K562 (cell line): Measurements from ENCODE around the gene FA2H. TPM values are rescaled to one million over a fixed set of nuclear protein-coding genes. Genes with fewer than 3 reads are reported as not detected.

Source experiments
- ATAC-seq: fragments of 200-7000 bp; cut with Tn5 transposase; 3 replicates; pipeline ENCODE4 v1.9.1; 2020; ENCODE audit warnings: moderate library complexity
- BruUV-seq: library from RNA; stranded (reverse); fragments of 400-500 nt; replicated peaks from 2 replicates; lab custom pipeline; 2021; lab: Mats Ljungman, UMichigan
- CTCF ChIA-PET: fragments of 300-600 bp; formaldehyde crosslinking; extraction: SDS; loops from one replicate; lab custom pipeline; 2021; ENCODE audit warnings: low intra/inter-chr PET ratio; lab: Yijun Ruan, JAX
- POLR2A ChIA-PET: fragments of 300-600, 350-650 bp; sonication (Branson Sonifier 250); formaldehyde crosslinking; extraction: SDS; loops from one replicate; lab custom pipeline; 2021; ENCODE audit warnings: antibody characterized with exemption, inconsistent platforms; lab: Yijun Ruan, JAX
- DNase-seq, 4 experiments: peaks; one replicate each; pipeline versions ENCODE4 v3.0.0 to v3.0.0-alpha.2; 2011 to 2018; ENCODE audit warnings: low spot score in 3 of 4, mixed read lengths in 3 of 4; ENCODE audit errors: extremely low read depth in 1 of 4
- FAIRE-seq: peaks from 2 replicates; lab custom pipeline; 2011; peaks lifted over from hg19 to GRCh38; lab: Jason Lieb, UNC
- H2AFZ ChIP-seq: 2 replicates; pipeline ENCODE4 v1.6.0; 2011; ENCODE audit warnings: low read depth, low read length, control low read depth, inconsistent platforms
- H3K27ac ChIP-seq: fragments of 200-600 bp; 3 replicates; pipeline ENCODE4 v1.8.0; 2011; ENCODE audit warnings: low read depth, mild to moderate bottlenecking, control low read depth, inconsistent platforms, low read length, moderate library complexity, mixed read lengths; ENCODE audit errors: extremely low read depth
- H3K27me3 ChIP-seq, 2 experiments: fragments of 300-600 bp in 1 of 2; 2 replicates in 1 of 2; 3 replicates in 1 of 2; pipeline versions ENCODE4 v1.6.0 to v1.8.0; 2011; ENCODE audit warnings: inconsistent platforms in 2 of 2, low read length in 2 of 2, mild to moderate bottlenecking in 1 of 2, mixed read lengths in 1 of 2, moderate library complexity in 1 of 2; ENCODE audit not compliant: control insufficient read depth in 2 of 2, insufficient read depth in 2 of 2
- H3K36me3 ChIP-seq: fragments of 300-600 bp; 3 replicates; pipeline ENCODE4 v1.8.0; 2011; ENCODE audit warnings: mild to moderate bottlenecking, low read length, inconsistent platforms; ENCODE audit not compliant: control insufficient read depth, insufficient read depth
- H3K4me1 ChIP-seq, 2 experiments: fragments of 200-600 bp in 1 of 2; replicated peaks in 1 of 2; 2 replicates in 1 of 2; 3 replicates in 1 of 2; pipeline versions ENCODE4 v1.5.1 to v1.8.0; 2011; ENCODE audit warnings: inconsistent platforms in 2 of 2, low read length in 2 of 2, mild to moderate bottlenecking in 1 of 2, mixed read lengths in 1 of 2, moderate library complexity in 1 of 2; ENCODE audit not compliant: control insufficient read depth in 2 of 2, insufficient read depth in 2 of 2
- H3K4me2 ChIP-seq: 2 replicates; pipeline ENCODE4 v1.6.1; 2011; ENCODE audit warnings: low read length, control low read depth, inconsistent platforms, mixed read lengths; ENCODE audit not compliant: insufficient read depth
- H3K4me3 ChIP-seq: fragments of 200-600 bp; sonication (generic), shearing (Covaris generic); 2 replicates; pipeline ENCODE4 v1.5.1; 2016; ENCODE audit warnings: control low read depth, inconsistent platforms
- H3K79me2 ChIP-seq: fragments of 200-600 bp; 3 replicates; pipeline ENCODE4 v1.8.0; 2011; ENCODE audit warnings: low read length, inconsistent platforms; ENCODE audit not compliant: control insufficient read depth, insufficient read depth
- H3K9ac ChIP-seq, 2 experiments: 2 replicates each; pipeline versions ENCODE4 v1.6.0 to v1.6.1; 2011; ENCODE audit warnings: low read depth in 2 of 2, low read length in 2 of 2, control low read depth in 1 of 2, inconsistent platforms in 1 of 2, mild to moderate bottlenecking in 1 of 2, mixed read lengths in 1 of 2; ENCODE audit not compliant: insufficient read depth in 1 of 2
- H3K9me1 ChIP-seq: one replicate; pipeline ENCODE4 v1.6.0; 2011; ENCODE audit warnings: inconsistent platforms, mild to moderate bottlenecking, low read length, moderate library complexity; ENCODE audit not compliant: control insufficient read depth, insufficient read depth
- H3K9me3 ChIP-seq: replicated peaks from 2 replicates; pipeline ENCODE4 v1.5.1; 2011; ENCODE audit warnings: low read depth, low read length, inconsistent platforms; ENCODE audit not compliant: control insufficient read depth, insufficient read depth
- H4K20me1 ChIP-seq: replicated peaks from 2 replicates; pipeline ENCODE4 v1.6.1; 2011; ENCODE audit warnings: low read length, inconsistent platforms, mixed read lengths; ENCODE audit not compliant: control insufficient read depth, insufficient read depth
- CBX1 ChIP-seq: sonication (generic); IDR thresholded peaks from 2 replicates; pipeline ENCODE4 v1.6.1; 2016; ENCODE audit warnings: antibody characterized with exemption, low read depth, mild to moderate bottlenecking
- CC2D1A ChIP-seq: fragments of 450-650 bp; IDR thresholded peaks from 2 replicates; pipeline ENCODE4 v1.6.1; 2017; ENCODE audit warnings: mild to moderate bottlenecking
- CREBBP ChIP-seq: IDR thresholded peaks from one replicate; pipeline ENCODE4 v1.6.1; 2012; ENCODE audit warnings: low read depth, mild to moderate bottlenecking, control low read depth, inconsistent platforms, low read length
- FOS ChIP-seq: IDR thresholded peaks from 3 replicates; pipeline ENCODE4 v1.6.1; 2011; ENCODE audit not compliant: insufficient read length; ENCODE audit errors: extremely low read depth
- HBP1 ChIP-seq: fragments of 450-650 bp; formaldehyde crosslinking; IDR thresholded peaks from 2 replicates; pipeline ENCODE4 v1.4.0; 2022; ENCODE audit warnings: missing genetic modification characterization
- HSF4 ChIP-seq: fragments of 250-450 bp; sonication (Bioruptor Pico); IDR thresholded peaks from 2 replicates; pipeline ENCODE4 v2.1.2; 2022; ENCODE audit warnings: mild to moderate bottlenecking, moderate library complexity, borderline replicate concordance
- KAT8 ChIP-seq: fragments of 450-650 bp; IDR thresholded peaks from 2 replicates; pipeline ENCODE4 v1.6.1; 2016; ENCODE audit warnings: low read depth, mild to moderate bottlenecking
- LEF1 ChIP-seq: fragments of 450-650 bp; IDR thresholded peaks from 2 replicates; pipeline ENCODE4 v1.6.1; 2016; ENCODE audit warnings: mild to moderate bottlenecking
- MECOM ChIP-seq: fragments of 250-450 bp; sonication (Bioruptor Pico); IDR thresholded peaks from 2 replicates; pipeline ENCODE4 v1.8.0; 2022; ENCODE audit warnings: inconsistent platforms
- NR1H2 ChIP-seq: sonication (generic); formaldehyde crosslinking; IDR thresholded peaks from 2 replicates; pipeline ENCODE4 v1.4.0; 2020; ENCODE audit warnings: mild to moderate bottlenecking, missing genetic modification reagents
- REST ChIP-seq, 2 experiments: fragments of 450-650 bp; formaldehyde crosslinking in 1 of 2; IDR thresholded peaks; 2 replicates each; pipeline versions ENCODE4 v1.4.0 to v1.6.1; 2014 to 2020; ENCODE audit warnings: mild to moderate bottlenecking in 2 of 2, borderline replicate concordance in 1 of 2, low read depth in 1 of 2
- TCF7 ChIP-seq: sonication (generic); IDR thresholded peaks from 2 replicates; pipeline ENCODE4 v1.6.1; 2016; ENCODE audit warnings: antibody characterized with exemption, borderline replicate concordance
- THRAP3 ChIP-seq: fragments of 450-650 bp; IDR thresholded peaks from 2 replicates; pipeline ENCODE4 v1.6.1; 2016; ENCODE audit warnings: mild to moderate bottlenecking, inconsistent platforms, borderline replicate concordance
- XRCC3 ChIP-seq: fragments of 450-650 bp; IDR thresholded peaks from 2 replicates; pipeline ENCODE4 v1.6.1; 2017; ENCODE audit warnings: mild to moderate bottlenecking, moderate library complexity
- ZNF121 ChIP-seq: sonication (generic); formaldehyde crosslinking; conservative IDR thresholded peaks from 2 replicates; pipeline ENCODE4 v1.8.0; 2022; ENCODE audit warnings: missing genetic modification reagents
- WGBS: fragments of 100-300 bp; shearing (Covaris generic); methylation state at CpG from one replicate; pipeline ENCODE4 v1.1.6; 2016; ENCODE audit warnings: low coverage, mixed read lengths; ENCODE audit not compliant: insufficient coverage; ENCODE audit errors: missing lambda C conversion rate; 5-methylcytosine and 5-hydroxymethylcytosine counted together
- in situ Hi-C: fragments of 300-500 bp; cut with MboI; formaldehyde crosslinking; loops from 4 replicates; pipeline ENCODE4 v1.15.0; 2018; ENCODE audit warnings: inconsistent platforms, mixed read lengths
- intact Hi-C: fragments of 100-400 bp; cut with micrococcal nuclease; formaldehyde crosslinking; loops from 2 replicates; pipeline ENCODE4 v1.14.2; 2022
- polyA plus RNA-seq, 8 experiments: library from polyadenylated mRNA; depleted of rRNA in 4 of 8; stranded (reverse) in 5 of 8; unstranded in 3 of 8; fragments of >200 nt; fragmentation: Nextera tagmentation in 2 of 8; fragmentation: Illumina TruSeq in 1 of 8; extraction: Ambion mirVana in 2 of 8; extraction: Trizol in 1 of 8; gene quantifications; 2 replicates each; pipeline versions ENCODE4 v1.2.1 to v1.2.3, GENCODE V29; 2011 to 2014; ENCODE audit warnings: inconsistent platforms in 1 of 8, missing spikeins in 1 of 8
- total RNA-seq, 7 experiments: library from RNA; depleted of rRNA in 6 of 7; stranded (reverse); fragments of >200 nt in 6 of 7; fragmentation: Illumina TruSeq in 2 of 7; extraction: Trizol in 2 of 7; gene quantifications; 2 replicates each; pipeline versions ENCODE4 v1.2.1 to v1.2.3, GENCODE V29; 2011 to 2021; ENCODE audit warnings: low replicate concordance in 1 of 7

FA2H gene
- total and polyA plus RNA-seq, 9 of the 15 experiments (the other 6 are each of a cell fraction or from before 2014, with no cell fraction given): not detected

- Histone ChIP-seq H4K20me1 (no peaks in the 10 kb centered on the region), H3K27ac (no peak overlapping the region), H3K36me3 (no peaks in the 10 kb centered on the region), H3K9me3 (no peaks in the 10 kb centered on the region), H3K9me1 (no peaks in the 10 kb centered on the region), H3K4me2 (no peak overlapping the region), H3K4me3 (no peak overlapping the region), H3K4me1 (peaks cover 0 to 8% of the 10 kb centered on the region in 2 experiments; a peak in 1 of 5 replicates), H2AFZ (no peak overlapping the region), H3K79me2 (no peaks in the 10 kb centered on the region), H3K9ac (no peak overlapping the region), H3K27me3 (peaks cover 10 to 20% of the 10 kb centered on the region in 2 experiments; a peak in 4 of 5 replicates)
- no TSS peak for BruUV-seq
- in situ Hi-C loops (loop anchor here (25.0 kb wide), 1 partner anchor 427 kb away; the partner anchor contains the start of gene ZFP1), intact Hi-C loops (no loop called here)
- ATAC-seq (no peak), FAIRE-seq (no peak), DNase-seq (no peak)
- POLR2A ChIA-PET: interaction anchor here (1.7 kb wide), 1 partner anchor 15 kb away, joined by 3 read pairs; no protein-coding TSS in a partner anchor
- TF ChIP-seq CBX1: no peak
- TF ChIP-seq THRAP3: no peak
- TF ChIP-seq CC2D1A: no peak
- no peak for TF ChIP-seq TCF7
- no peak for TF ChIP-seq MECOM
- TF ChIP-seq FOS: no peak
- TF ChIP-seq HBP1 (CRISPR knock-in tag): no peak
- no peak for TF ChIP-seq CREBBP
- TF ChIP-seq ZNF121 (CRISPR knock-in tag): no peak
- no peak for TF ChIP-seq LEF1
- no peak for TF ChIP-seq NR1H2 (CRISPR knock-in tag)
- TF ChIP-seq HSF4: no peak
- no peak for TF ChIP-seq XRCC3
- no peak for TF ChIP-seq REST (IDR thresholded peaks at IDR 0.05; ENCODE audit: borderline replicate concordance)
- TF ChIP-seq REST (CRISPR knock-in tag; IDR thresholded peaks at IDR 0.05; ENCODE audit: low read depth): no peak
- no peak for TF ChIP-seq KAT8
- WGBS: 41% methylated on average over 8 of the region's 8 CpGs
- CTCF ChIA-PET: interaction anchor here (0.6 to 3.2 kb wide), 3 partner anchors 103 to 207 kb away, joined by 4 to 24 read pairs (median 16); no protein-coding TSS in a partner anchor
Measured at GRCh38 chr16:74710401-74710800, 64.2 kb downstream of the FA2H start.
